ENCODE data around the gene ITGA1.

The ITGA1 gene

GRCh38 chr5:52799358-52799982 lies 11.8 kb downstream of the ITGA1 start:
- Mint-ChIP-seq H3K4me1 (ENCODE audit: low read depth in 2 of 2) (peaks cover 33 to 38% of the 10 kb centered on the region in 2 donors), H3K27ac (peak overlapping the region; percentile 95 to 96), H3K36me3 (ENCODE audit: insufficient read depth) (peaks cover 26% of the 10 kb centered on the region), H3K4me3 (peak overlapping the region; percentile 94 to 97), H3K9me3 (no peaks in the 10 kb centered on the region), H3K27me3 (no peaks in the 10 kb centered on the region)
- ATAC-seq (replicated peaks) (peak; percentile 26), DNase-seq (no peak)

DNA sequence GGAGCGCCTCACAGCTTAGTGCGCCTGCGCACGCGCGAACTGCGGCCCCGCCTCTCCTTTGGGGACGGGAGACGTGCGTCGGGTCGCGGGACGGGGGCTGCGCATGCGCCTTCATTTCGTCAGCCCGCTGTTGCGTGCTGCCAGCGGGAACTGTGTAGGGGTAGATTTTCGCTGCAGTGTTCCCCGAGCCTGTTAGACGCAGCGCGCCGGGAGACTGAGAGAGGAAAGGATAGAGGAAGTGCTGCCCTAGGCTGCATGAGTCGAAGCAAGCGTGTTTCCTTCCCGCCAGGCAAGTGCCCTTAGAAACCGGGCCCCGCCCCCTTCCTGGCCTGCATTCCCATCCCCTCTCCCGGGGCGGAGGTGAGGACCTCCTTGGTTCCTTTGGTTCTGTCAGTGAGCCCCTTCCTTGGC lies 12.3 kb downstream of the ITGA1 start:
- H3K4me3 Mint-ChIP-seq = peak overlapping the region; percentile 94 to 97
- DNase-seq (peak; percentile 91 to 94 (median 92)), ATAC-seq (replicated peaks) (peak; percentile 84)
- peaks cover 39 to 40% of the 10 kb centered on the region in 2 donors for H3K4me1 Mint-ChIP-seq (ENCODE audit: low read depth in 2 of 2)
- H3K27me3 Mint-ChIP-seq = no peaks in the 10 kb centered on the region
- peaks cover 26% of the 10 kb centered on the region for H3K36me3 Mint-ChIP-seq (ENCODE audit: insufficient read depth)
- H3K27ac Mint-ChIP-seq = peak overlapping the region; percentile 95 to 96
- H3K9me3 Mint-ChIP-seq = no peaks in the 10 kb centered on the region

DNA sequence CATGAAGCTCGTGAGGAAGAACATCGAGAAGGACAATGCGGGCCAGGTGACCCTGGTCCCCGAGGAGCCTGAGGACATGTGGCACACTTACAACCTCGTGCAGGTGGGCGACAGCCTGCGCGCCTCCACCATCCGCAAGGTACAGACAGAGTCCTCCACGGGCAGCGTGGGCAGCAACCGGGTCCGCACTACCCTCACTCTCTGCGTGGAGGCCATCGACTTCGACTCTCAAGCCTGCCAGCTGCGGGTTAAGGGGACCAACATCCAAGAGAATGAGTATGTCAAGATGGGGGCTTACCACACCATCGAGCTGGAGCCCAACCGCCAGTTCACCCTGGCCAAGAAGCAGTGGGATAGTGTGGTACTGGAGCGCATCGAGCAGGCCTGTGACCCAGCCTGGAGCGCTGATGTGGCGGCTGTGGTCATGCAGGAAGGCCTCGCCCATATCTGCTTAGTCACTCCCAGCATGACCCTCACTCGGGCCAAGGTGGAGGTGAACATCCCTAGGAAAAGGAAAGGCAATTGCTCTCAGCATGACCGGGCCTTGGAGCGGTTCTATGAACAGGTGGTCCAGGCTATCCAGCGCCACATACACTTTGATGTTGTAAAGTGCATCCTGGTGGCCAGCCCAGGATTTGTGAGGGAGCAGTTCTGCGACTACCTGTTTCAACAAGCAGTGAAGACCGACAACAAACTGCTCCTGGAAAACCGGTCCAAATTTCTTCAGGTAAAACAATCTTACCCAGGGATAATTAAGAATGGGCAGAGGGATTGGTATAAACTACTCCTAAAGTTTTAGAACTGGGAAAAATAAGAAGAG lies 12.9 kb downstream of the ITGA1 start:
- Mint-ChIP-seq H3K4me3 (peak overlapping the region; percentile 94 to 97), H3K9me3 (no peaks in the 10 kb centered on the region), H3K27ac (peak overlapping the region; percentile 95 to 96), H3K4me1 (ENCODE audit: low read depth in 2 of 2) (peaks cover 40 to 43% of the 10 kb centered on the region in 2 donors), H3K36me3 (ENCODE audit: insufficient read depth) (peaks cover 26% of the 10 kb centered on the region), H3K27me3 (no peaks in the 10 kb centered on the region)
- DNase-seq = peak; percentile 22 to 36 (median 32)
- ATAC-seq (replicated peaks) = peak; percentile 60

- Mint-ChIP-seq H3K4me3 (peak overlapping the region; percentile 94 to 97), H3K27me3 (no peaks in the 10 kb centered on the region), H3K27ac (peak overlapping the region; percentile 95 to 96), H3K36me3 (ENCODE audit: insufficient read depth) (peaks cover 26% of the 10 kb centered on the region), H3K9me3 (no peaks in the 10 kb centered on the region), H3K4me1 (ENCODE audit: low read depth in 2 of 2) (peaks cover 40 to 43% of the 10 kb centered on the region in 2 donors)
- DNase-seq (no peak), ATAC-seq (replicated peaks) (no peak)
Observed at GRCh38 chr5:52801329-52801728, 13.6 kb downstream of the ITGA1 start.

DNA sequence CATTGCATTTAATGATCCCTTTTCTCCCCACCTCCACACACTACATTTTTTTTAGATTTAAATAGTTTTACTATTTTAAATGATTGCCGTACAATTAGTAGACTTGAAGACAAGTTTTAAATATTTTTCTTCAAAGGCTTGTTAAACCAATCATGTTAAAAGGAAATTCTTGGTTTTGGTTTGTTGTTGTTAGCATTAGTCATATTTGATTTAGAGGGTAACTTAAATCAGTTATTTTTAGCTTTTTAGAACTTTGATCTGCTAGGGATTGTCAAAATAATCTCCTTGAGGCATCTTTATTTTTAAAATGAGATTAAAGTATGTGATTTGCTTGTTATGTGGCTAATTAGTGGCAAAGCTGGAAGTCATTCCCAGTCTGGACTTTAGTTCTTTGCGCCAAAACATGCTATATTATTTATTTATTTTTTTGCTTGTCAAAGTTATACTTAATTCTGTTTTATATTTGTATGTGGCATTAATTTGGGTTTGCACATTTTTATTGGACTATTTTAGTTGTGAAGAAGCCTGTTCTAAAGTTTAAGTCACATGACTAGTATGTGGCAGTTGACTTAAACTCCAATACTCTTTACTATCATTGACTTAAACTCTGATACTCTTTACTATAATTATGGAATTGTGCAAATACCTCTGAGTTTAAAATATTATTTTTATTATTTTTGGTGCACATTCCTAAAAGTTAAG lies 14.7 kb downstream of the ITGA1 start:
- DNase-seq (no peak), ATAC-seq (replicated peaks) (no peak)
- H3K27me3 Mint-ChIP-seq = no peaks in the 10 kb centered on the region
- H3K4me1 Mint-ChIP-seq (ENCODE audit: low read depth in 2 of 2) = peaks cover 40 to 43% of the 10 kb centered on the region in 2 donors
- peaks cover 26% of the 10 kb centered on the region for H3K36me3 Mint-ChIP-seq (ENCODE audit: insufficient read depth)
- peak overlapping the region in 1 of 2 donors; percentile 97 for H3K4me3 Mint-ChIP-seq
- no peaks in the 10 kb centered on the region for H3K9me3 Mint-ChIP-seq
- no peak overlapping the region for H3K27ac Mint-ChIP-seq

GRCh38 chr5:52802974-52803336 lies 15.2 kb downstream of the ITGA1 start:
- Mint-ChIP-seq H3K4me1 (ENCODE audit: low read depth in 2 of 2) (peaks cover 40 to 43% of the 10 kb centered on the region in 2 donors), H3K36me3 (ENCODE audit: insufficient read depth) (peaks cover 26% of the 10 kb centered on the region), H3K4me3 (peak overlapping the region in 1 of 2 donors; percentile 97), H3K27me3 (no peaks in the 10 kb centered on the region), H3K27ac (no peak overlapping the region), H3K9me3 (no peaks in the 10 kb centered on the region)
- ATAC-seq (replicated peaks) (no peak), DNase-seq (no peak)

GRCh38 chr5:52804387-52804791 lies 16.7 kb downstream of the ITGA1 start:
- Mint-ChIP-seq H3K9me3 (no peaks in the 10 kb centered on the region), H3K4me3 (no peak overlapping the region), H3K27ac (no peak overlapping the region), H3K4me1 (ENCODE audit: low read depth in 2 of 2) (peaks cover 31 to 35% of the 10 kb centered on the region in 2 donors), H3K36me3 (ENCODE audit: insufficient read depth) (peaks cover 23% of the 10 kb centered on the region), H3K27me3 (no peaks in the 10 kb centered on the region)
- ATAC-seq (replicated peaks) = no peak
- DNase-seq = no peak

DNA sequence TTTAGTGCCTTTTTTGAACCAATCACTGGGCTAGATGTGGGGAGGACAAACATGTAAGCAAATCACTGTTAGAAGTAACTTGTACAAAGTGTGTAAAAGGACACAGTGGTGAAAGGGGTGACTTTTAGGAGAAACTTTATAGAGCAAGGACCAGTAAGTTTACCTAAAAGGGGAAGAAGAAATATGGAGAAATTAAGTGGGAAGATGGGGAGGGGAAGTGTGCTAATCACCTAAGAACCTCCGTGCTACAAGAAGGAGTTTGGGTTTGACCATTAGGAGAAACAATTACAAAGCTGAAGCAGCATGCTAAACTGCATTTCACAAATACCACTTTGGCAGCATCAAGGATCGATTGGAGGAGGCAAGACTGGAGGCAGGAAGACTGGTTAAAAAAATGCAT lies 17.3 kb downstream of the ITGA1 start:
- no peaks in the 10 kb centered on the region for H3K27me3 Mint-ChIP-seq
- no peak for DNase-seq
- H3K4me1 Mint-ChIP-seq (ENCODE audit: low read depth in 2 of 2) = peaks cover 25 to 33% of the 10 kb centered on the region in 2 donors
- H3K27ac Mint-ChIP-seq = no peak overlapping the region
- no peaks in the 10 kb centered on the region for H3K9me3 Mint-ChIP-seq
- peaks cover 17% of the 10 kb centered on the region for H3K36me3 Mint-ChIP-seq (ENCODE audit: insufficient read depth)
- no peak overlapping the region for H3K4me3 Mint-ChIP-seq
- ATAC-seq (replicated peaks) = no peak

- peaks cover 19 to 32% of the 10 kb centered on the region in 2 donors for H3K4me1 Mint-ChIP-seq (ENCODE audit: low read depth in 2 of 2)
- no peaks in the 10 kb centered on the region for H3K27me3 Mint-ChIP-seq
- H3K36me3 Mint-ChIP-seq (ENCODE audit: insufficient read depth) = peaks cover 11% of the 10 kb centered on the region
- DNase-seq (no peak), ATAC-seq (replicated peaks) (no peak)
- H3K9me3 Mint-ChIP-seq = no peaks in the 10 kb centered on the region
- H3K4me3 Mint-ChIP-seq = no peak overlapping the region
- H3K27ac Mint-ChIP-seq = no peak overlapping the region
Observed at GRCh38 chr5:52805615-52806014, 17.9 kb downstream of the ITGA1 start.

DNA sequence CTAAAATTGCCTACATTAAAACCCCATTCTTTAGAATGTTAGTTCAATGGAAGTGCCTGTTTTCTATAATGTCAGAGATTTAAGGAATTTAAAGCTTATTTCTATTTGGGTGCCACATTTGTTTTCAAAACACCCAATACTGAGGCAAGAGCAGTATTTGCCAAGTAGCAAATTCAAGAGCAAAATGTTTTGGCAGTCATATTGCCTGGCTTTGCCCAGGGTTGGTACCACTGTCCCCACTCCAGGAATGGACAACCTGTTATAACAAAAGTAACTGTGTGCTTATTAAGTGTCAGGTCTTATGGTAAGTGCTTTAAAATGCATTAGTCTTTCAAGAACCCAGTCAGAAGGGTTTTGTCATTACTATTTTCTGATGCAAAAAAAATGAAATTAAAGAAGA lies 19.3 kb downstream of the ITGA1 start:
- Mint-ChIP-seq H3K27ac (no peak overlapping the region), H3K4me1 (ENCODE audit: low read depth in 2 of 2) (peaks cover 6 to 21% of the 10 kb centered on the region in 2 donors), H3K9me3 (no peaks in the 10 kb centered on the region), H3K36me3 (ENCODE audit: insufficient read depth) (peaks cover 3% of the 10 kb centered on the region), H3K27me3 (no peaks in the 10 kb centered on the region), H3K4me3 (no peak overlapping the region)
- no peak for ATAC-seq (replicated peaks)
- no peak for DNase-seq

DNA sequence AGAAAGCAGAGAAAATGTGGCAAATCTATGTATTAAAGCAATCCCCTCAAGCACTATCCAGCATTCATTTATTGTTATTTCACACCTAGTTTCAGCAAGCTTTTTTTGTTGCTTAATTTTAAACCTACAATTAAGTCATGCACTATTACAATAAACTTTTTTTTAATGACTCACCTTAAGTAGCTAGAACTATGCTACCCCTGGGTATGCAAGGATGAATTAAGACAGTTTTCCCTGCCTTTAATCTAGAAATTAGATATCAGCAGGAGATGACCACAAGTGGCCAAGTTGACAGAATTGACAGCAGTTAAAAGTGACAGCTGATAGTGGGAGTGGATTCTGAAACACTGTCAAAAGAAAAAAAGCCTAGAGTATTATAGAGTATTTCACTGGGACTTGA lies 20.0 kb downstream of the ITGA1 start:
- H3K4me1 Mint-ChIP-seq (ENCODE audit: low read depth in 2 of 2) = peaks cover 6 to 21% of the 10 kb centered on the region in 2 donors
- no peak overlapping the region for H3K4me3 Mint-ChIP-seq

GRCh38 chr5:52808316-52808901 lies 20.7 kb downstream of the ITGA1 start:
- ATAC-seq (replicated peaks) = no peak
- H3K4me1 Mint-ChIP-seq (ENCODE audit: low read depth in 2 of 2) = peaks cover 5 to 16% of the 10 kb centered on the region in 2 donors

More for the DNA sequence above, 20.0 kb downstream of the ITGA1 start:
- ATAC-seq (replicated peaks) (no peak), DNase-seq (no peak)
- no peaks in the 10 kb centered on the region for H3K36me3 Mint-ChIP-seq (ENCODE audit: insufficient read depth)
- no peaks in the 10 kb centered on the region for H3K9me3 Mint-ChIP-seq
- H3K27me3 Mint-ChIP-seq = no peaks in the 10 kb centered on the region
- H3K27ac Mint-ChIP-seq = no peak overlapping the region

GRCh38 chr5:52809884-52810283 lies 22.2 kb downstream of the ITGA1 start:
- Mint-ChIP-seq H3K9me3 (no peaks in the 10 kb centered on the region), H3K27ac (no peak overlapping the region), H3K4me3 (no peak overlapping the region), H3K4me1 (ENCODE audit: low read depth in 2 of 2) (peaks cover 0 to 5% of the 10 kb centered on the region in 2 donors), H3K36me3 (ENCODE audit: insufficient read depth) (no peaks in the 10 kb centered on the region), H3K27me3 (no peaks in the 10 kb centered on the region)
- DNase-seq (no peak), ATAC-seq (replicated peaks) (no peak)

More at GRCh38 chr5:52808316-52808901, 20.7 kb downstream of the ITGA1 start:
- Mint-ChIP-seq H3K9me3 (no peaks in the 10 kb centered on the region), H3K36me3 (ENCODE audit: insufficient read depth) (no peaks in the 10 kb centered on the region), H3K4me3 (no peak overlapping the region), H3K27ac (no peak overlapping the region), H3K27me3 (no peaks in the 10 kb centered on the region)
- DNase-seq = no peak
